Neural progenitor cell (in vitro differentiated cells): ENCODE results near the gene PRTFDC1. TPM values are rescaled to one million over a fixed set of nuclear protein-coding genes. Genes with fewer than 3 reads are reported as not detected.
A peak's percentile ranks its signal among the peaks of the same experiment; 100 is the strongest.

Experiments used
- DNase-seq: peaks from one replicate; pipeline ENCODE4 v3.0.0-alpha.2; 2016; ENCODE audit warnings: low spot score
- H2AFZ ChIP-seq: fragments of 200-600 bp; sonication (generic); replicated peaks from 2 replicates; pipeline ENCODE4 v1.6.1; 2016; ENCODE audit warnings: antibody characterized with exemption
- H3F3A ChIP-seq: fragments of 200-600 bp; sonication (generic); 2 replicates; pipeline ENCODE4 v1.6.1; 2016; ENCODE audit warnings: antibody characterized with exemption, low read depth
- H3K27ac ChIP-seq: fragments of 200-600 bp; sonication (generic); 2 replicates; pipeline ENCODE4 v1.5.1; 2016; ENCODE audit warnings: mild to moderate bottlenecking
- H3K27me3 ChIP-seq: fragments of 200-600 bp; sonication (generic); 2 replicates; pipeline ENCODE4 v1.6.1; 2016; ENCODE audit warnings: mild to moderate bottlenecking, moderate library complexity
- H3K36me3 ChIP-seq: fragments of 200-600 bp; sonication (generic); 2 replicates; pipeline ENCODE4 v1.5.1; 2016
- H3K4me1 ChIP-seq: fragments of 200-600 bp; sonication (generic); 2 replicates; pipeline ENCODE4 v1.6.1; 2016; ENCODE audit warnings: mixed run types
- H3K4me2 ChIP-seq: fragments of 200-600 bp; sonication (generic); 2 replicates; pipeline ENCODE4 v1.6.1; 2016
- H3K4me3 ChIP-seq: fragments of 200-600 bp; sonication (generic); 2 replicates; pipeline ENCODE4 v1.5.1; 2016
- H3K79me2 ChIP-seq: fragments of 200-600 bp; sonication (generic); 2 replicates; pipeline ENCODE4 v1.6.1; 2016; ENCODE audit warnings: low read depth
- H3K9ac ChIP-seq: fragments of 200-600 bp; sonication (generic); 2 replicates; pipeline ENCODE4 v1.6.1; 2016
- H3K9me3 ChIP-seq: fragments of 200-600 bp; sonication (generic); 2 replicates; pipeline ENCODE4 v1.5.1; 2016; ENCODE audit warnings: low read depth
- H4K20me1 ChIP-seq: fragments of 200-600 bp; sonication (generic); 2 replicates; pipeline ENCODE4 v1.6.1; 2016; ENCODE audit warnings: low read depth
- H3K27ac Mint-ChIP-seq: 3 replicates; pipeline ENCODE4 v1.8.0; 2021; ENCODE audit warnings: mixed read lengths
- H3K27me3 Mint-ChIP-seq: 2 replicates; pipeline ENCODE4 v1.8.0; 2022; ENCODE audit warnings: low read depth, mild to moderate bottlenecking, inconsistent platforms, moderate library complexity, mixed read lengths; ENCODE audit not compliant: insufficient read depth
- H3K36me3 Mint-ChIP-seq: 3 replicates; pipeline ENCODE4 v1.8.0; 2021; ENCODE audit warnings: mixed read lengths
- H3K4me1 Mint-ChIP-seq: 3 replicates; pipeline ENCODE4 v1.8.0; 2021; ENCODE audit warnings: mixed read lengths
- H3K4me3 Mint-ChIP-seq: 3 replicates; pipeline ENCODE4 v1.8.0; 2021; ENCODE audit warnings: mild to moderate bottlenecking, moderate library complexity, mixed read lengths
- H3K9me3 Mint-ChIP-seq: 3 replicates; pipeline ENCODE4 v1.8.0; 2020; ENCODE audit warnings: mixed read lengths
- CTCF ChIP-seq: fragments of 200-600 bp; sonication (generic); IDR thresholded peaks from 2 replicates; pipeline ENCODE4 v1.5.1; 2017; ENCODE audit warnings: antibody characterized with exemption, mild to moderate bottlenecking
- EZH2 ChIP-seq: fragments of 200-600 bp; sonication (generic); IDR thresholded peaks from 2 replicates; pipeline ENCODE4 v1.6.1; 2017; ENCODE audit warnings: antibody characterized with exemption, mild to moderate bottlenecking, moderate library complexity
- EZH2phosphoT487 ChIP-seq: fragments of 200-600 bp; sonication (generic); IDR thresholded peaks from 2 replicates; pipeline ENCODE4 v1.6.1; 2017; ENCODE audit warnings: antibody characterized with exemption
- total RNA-seq: library from RNA; depleted of rRNA; stranded (reverse); fragments of >200 nt; gene quantifications from 2 replicates; pipeline ENCODE4 v1.2.3, GENCODE V29; 2015; ENCODE audit warnings: low replicate concordance

Gene PRTFDC1
- total RNA-seq, 1 donor from 2014 or later: 37.7 TPM

- Mint-ChIP-seq H3K27me3 (peaks cover 6% of the 10 kb centered on the region), H3K4me1 (peaks cover 51% of the 10 kb centered on the region), H3K36me3 (no peaks in the 10 kb centered on the region), H3K9me3 (peaks cover 3% of the 10 kb centered on the region), H3K27ac (peak overlapping the region; percentile 11), H3K4me3 (no peak overlapping the region)
- TF ChIP-seq CTCF: no peak
- TF ChIP-seq EZH2: no peak
- no peak for TF ChIP-seq EZH2phosphoT487
- no peaks in the 10 kb centered on the region for H4K20me1 ChIP-seq
- no peak overlapping the region for H3K4me3 ChIP-seq
- peaks cover 39% of the 10 kb centered on the region for H3K4me1 ChIP-seq
- no peak overlapping the region for H3K4me2 ChIP-seq
- no peak for DNase-seq
- H3K79me2 ChIP-seq: no peaks in the 10 kb centered on the region
- H3K27ac ChIP-seq: no peak overlapping the region
- peaks cover 13% of the 10 kb centered on the region for H3F3A ChIP-seq
- no peaks in the 10 kb centered on the region for H3K27me3 ChIP-seq
- no peak overlapping the region for H2AFZ ChIP-seq
- no peak overlapping the region for H3K9ac ChIP-seq
- H3K9me3 ChIP-seq: no peaks in the 10 kb centered on the region
- no peaks in the 10 kb centered on the region for H3K36me3 ChIP-seq
Measured at GRCh38 chr10:24848195-24848594, 104.2 kb downstream of the PRTFDC1 start.

DNA sequence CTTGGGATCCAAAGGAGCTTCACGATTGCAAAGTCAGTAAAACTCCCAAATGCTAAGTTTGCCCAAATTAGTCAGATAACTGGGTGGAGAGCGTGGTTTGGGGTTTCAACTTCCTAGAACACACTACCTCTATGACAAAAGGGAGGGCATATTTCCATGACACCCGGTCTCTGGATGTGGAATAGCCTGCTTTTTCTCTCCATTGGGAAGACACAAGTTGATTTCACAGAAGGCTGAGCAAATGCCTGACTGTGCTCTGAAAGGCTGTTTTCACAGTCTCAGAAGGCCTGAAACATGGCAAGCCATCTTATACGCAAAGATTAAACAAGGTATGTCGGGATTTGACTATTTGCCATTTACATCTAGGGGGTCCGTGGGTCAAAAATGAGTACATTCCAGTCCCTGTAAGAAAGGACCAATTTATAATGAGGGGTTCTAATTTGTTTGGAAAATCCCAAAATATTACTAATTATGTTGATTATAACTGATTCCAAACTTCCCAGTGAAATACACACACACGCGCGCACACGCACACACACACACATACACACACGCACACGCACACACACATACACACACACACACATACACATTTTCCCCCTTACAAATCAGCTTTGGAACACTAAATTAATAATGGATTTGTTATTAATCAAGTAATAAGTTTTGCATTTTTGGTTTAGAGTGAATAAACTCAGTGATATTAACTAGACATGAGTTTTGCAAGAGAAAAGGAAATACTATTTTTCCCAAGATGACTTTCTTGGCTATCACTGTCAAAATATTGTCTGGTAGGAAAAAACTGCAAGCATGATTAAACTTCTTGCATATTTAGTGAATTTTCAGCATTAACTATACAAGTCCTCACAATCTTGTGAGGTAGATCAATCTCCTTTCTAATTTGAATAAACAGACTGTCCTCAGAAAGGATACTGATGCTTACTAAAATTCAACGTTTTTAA is 105.0 kb downstream of the PRTFDC1 start:
- Histone ChIP-seq H3K9me3 (no peaks in the 10 kb centered on the region), H3F3A (peaks cover 13% of the 10 kb centered on the region), H3K4me1 (peaks cover 39% of the 10 kb centered on the region), H3K36me3 (no peaks in the 10 kb centered on the region), H3K4me2 (no peak overlapping the region), H3K9ac (no peak overlapping the region), H4K20me1 (no peaks in the 10 kb centered on the region), H3K27me3 (no peaks in the 10 kb centered on the region), H3K4me3 (no peak overlapping the region), H3K79me2 (no peaks in the 10 kb centered on the region), H3K27ac (no peak overlapping the region), H2AFZ (peak overlapping the region; percentile 50)
- TF ChIP-seq EZH2phosphoT487 (no peak), EZH2 (no peak), CTCF (no peak)
- Mint-ChIP-seq H3K27me3 (peaks cover 7% of the 10 kb centered on the region), H3K4me1 (peaks cover 51% of the 10 kb centered on the region), H3K36me3 (no peaks in the 10 kb centered on the region), H3K4me3 (no peak overlapping the region), H3K27ac (no peak overlapping the region), H3K9me3 (peaks cover 3% of the 10 kb centered on the region)
- DNase-seq: no peak

DNA sequence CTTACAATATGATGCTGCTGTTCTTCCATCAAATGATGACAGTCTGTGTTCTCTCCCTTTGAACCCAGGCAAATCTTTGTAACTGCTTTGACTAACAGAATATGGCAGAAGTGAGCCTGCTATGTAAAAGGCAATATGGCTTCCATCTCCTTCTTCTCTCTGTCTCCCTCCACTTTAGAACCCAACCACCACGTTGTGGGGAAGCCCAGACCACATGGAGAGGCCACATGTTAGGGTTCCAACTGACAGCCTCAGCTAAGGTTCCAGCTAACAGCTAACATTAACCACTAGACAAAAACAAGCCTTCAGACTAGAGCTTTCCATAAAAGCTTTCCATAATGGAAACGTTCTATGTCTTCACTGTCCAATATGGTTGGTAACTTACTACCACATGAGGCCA is 107.7 kb downstream of the PRTFDC1 start:
- H2AFZ ChIP-seq: no peak overlapping the region
- Mint-ChIP-seq H3K27me3 (peaks cover 9% of the 10 kb centered on the region), H3K4me1 (peaks cover 27% of the 10 kb centered on the region), H3K36me3 (no peaks in the 10 kb centered on the region), H3K4me3 (no peak overlapping the region), H3K27ac (no peak overlapping the region), H3K9me3 (peaks cover 3% of the 10 kb centered on the region)
- no peak overlapping the region for H3K9ac ChIP-seq
- DNase-seq: no peak
- H3K4me3 ChIP-seq: no peak overlapping the region
- no peak overlapping the region for H3K27ac ChIP-seq
- no peaks in the 10 kb centered on the region for H3K36me3 ChIP-seq
- no peaks in the 10 kb centered on the region for H3K9me3 ChIP-seq
- H3F3A ChIP-seq: peaks cover 3% of the 10 kb centered on the region
- H4K20me1 ChIP-seq: no peaks in the 10 kb centered on the region
- H3K27me3 ChIP-seq: no peaks in the 10 kb centered on the region
- H3K4me2 ChIP-seq: no peak overlapping the region
- TF ChIP-seq EZH2: no peak
- TF ChIP-seq CTCF: no peak
- no peak for TF ChIP-seq EZH2phosphoT487
- H3K79me2 ChIP-seq: no peaks in the 10 kb centered on the region
- H3K4me1 ChIP-seq: peaks cover 29% of the 10 kb centered on the region
